ENCODE results near the gene LST1.

DNA sequence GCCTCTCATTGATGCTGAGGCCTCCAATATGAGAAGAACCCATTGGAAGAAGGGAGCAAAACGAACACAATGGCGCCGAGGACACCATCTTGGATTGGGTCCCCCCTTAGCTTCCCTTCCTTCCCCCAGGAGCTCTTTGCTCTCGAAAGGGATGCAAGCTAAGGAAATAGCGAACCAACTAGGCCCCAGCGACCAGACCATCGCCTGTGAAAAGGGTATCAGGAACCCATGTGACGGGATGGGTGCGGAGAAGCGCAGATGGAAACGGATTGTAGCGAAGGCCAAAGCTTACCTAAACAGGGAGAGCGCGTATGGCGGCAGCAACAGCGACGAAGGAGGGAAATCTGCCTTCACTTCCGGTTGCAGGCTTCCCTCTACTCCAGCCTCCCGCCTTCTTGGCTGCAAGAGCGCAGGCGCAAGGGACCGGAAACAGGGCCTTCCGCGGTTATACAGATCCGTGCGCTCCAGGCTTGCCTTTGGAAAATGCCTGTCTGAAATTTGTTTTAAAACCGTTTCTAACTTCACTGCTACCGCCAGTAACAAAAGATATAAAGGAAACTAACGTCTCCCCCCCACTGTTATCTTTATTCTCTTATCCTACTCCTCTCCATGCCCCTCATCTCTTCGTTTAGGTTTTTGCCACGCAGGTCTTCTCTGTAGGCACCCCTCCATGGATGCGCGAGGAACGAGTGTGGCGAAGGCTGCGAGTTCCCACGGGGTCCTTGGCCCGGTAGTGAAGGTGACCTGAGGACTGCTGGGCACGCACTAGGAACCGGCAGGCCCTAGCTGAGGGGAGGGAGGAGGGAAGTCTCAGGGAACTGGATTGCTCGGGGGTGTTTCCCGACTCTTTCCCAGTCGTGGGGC lies 44.2 kb upstream of the LST1 start, which contains the start of gene DDX39B:
- TF ChIP-seq, protein P1, sequence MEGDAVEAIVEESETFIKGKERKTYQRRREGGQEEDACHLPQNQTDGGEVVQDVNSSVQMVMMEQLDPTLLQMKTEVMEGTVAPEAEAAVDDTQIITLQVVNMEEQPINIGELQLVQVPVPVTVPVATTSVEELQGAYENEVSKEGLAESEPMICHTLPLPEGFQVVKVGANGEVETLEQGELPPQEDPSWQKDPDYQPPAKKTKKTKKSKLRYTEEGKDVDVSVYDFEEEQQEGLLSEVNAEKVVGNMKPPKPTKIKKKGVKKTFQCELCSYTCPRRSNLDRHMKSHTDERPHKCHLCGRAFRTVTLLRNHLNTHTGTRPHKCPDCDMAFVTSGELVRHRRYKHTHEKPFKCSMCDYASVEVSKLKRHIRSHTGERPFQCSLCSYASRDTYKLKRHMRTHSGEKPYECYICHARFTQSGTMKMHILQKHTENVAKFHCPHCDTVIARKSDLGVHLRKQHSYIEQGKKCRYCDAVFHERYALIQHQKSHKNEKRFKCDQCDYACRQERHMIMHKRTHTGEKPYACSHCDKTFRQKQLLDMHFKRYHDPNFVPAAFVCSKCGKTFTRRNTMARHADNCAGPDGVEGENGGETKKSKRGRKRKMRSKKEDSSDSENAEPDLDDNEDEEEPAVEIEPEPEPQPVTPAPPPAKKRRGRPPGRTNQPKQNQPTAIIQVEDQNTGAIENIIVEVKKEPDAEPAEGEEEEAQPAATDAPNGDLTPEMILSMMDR (IDR thresholded peaks at IDR 0.05), result no peak
- TF ChIP-seq POLR2AphosphoS5 (IDR thresholded peaks at IDR 0.05), result peak; percentile 75 to 99 (median 97)
- no peak for TF ChIP-seq EP300 (IDR thresholded peaks at IDR 0.05)
- TF ChIP-seq POLR2A (IDR thresholded peaks at IDR 0.05), result peak; percentile 78 to 89

Measured in suprapubic skin (tissue), 4 donors.